Suppressor macrophage (primary cell): ENCODE data around the gene ALDH1L1.
A peak's percentile ranks its signal among the peaks of the same experiment; 100 is the strongest.

ENCODE experiments used
- DNase-seq, 4 experiments: peaks; one replicate each; pipeline ENCODE4 v3.0.0-alpha.2; 2020 to 2022

The ALDH1L1 gene

DNA sequence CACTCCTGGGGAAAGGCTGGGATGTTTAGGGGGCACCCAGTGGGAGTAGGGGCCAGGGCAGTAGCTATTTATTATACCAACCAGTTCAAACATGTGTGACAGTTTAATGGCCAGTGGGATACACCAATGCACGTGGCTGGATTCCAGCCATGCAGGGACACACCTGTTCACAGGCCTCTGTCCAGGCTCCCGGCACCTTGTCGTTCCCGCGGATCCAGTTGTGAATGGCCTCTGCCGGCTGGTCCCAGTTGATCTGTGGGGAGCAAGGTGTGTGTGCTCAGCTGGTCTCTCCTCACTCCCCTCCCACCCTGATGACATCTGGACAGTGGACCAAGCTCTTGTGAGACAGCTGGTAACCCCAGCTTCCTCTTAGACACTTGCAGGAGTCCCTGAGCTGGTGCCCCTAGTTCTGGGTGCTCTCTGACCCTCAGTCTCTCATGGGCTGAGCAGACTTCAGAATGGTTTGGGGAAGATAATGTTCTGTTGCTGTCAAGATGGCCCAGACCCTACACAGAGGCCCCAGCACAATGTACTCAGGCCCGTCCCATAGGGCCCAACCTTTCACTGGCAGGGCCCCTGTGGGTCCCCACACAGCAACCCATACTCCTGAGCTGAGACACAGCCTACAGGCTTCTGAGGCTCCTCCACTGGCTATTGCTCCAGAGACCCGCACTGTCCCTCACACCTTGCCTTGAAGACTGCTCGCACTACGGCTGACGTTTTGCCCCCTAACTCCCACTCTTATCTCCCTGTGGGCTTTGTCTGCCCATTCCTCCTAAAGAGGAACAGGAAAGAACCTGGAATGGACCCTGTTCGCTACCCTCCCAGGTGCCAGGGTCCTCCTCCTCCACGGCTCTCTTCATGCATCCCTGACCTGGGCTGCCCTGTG, 25.8 kb downstream of the ALDH1L1 start:
- no peak for DNase-seq

DNA sequence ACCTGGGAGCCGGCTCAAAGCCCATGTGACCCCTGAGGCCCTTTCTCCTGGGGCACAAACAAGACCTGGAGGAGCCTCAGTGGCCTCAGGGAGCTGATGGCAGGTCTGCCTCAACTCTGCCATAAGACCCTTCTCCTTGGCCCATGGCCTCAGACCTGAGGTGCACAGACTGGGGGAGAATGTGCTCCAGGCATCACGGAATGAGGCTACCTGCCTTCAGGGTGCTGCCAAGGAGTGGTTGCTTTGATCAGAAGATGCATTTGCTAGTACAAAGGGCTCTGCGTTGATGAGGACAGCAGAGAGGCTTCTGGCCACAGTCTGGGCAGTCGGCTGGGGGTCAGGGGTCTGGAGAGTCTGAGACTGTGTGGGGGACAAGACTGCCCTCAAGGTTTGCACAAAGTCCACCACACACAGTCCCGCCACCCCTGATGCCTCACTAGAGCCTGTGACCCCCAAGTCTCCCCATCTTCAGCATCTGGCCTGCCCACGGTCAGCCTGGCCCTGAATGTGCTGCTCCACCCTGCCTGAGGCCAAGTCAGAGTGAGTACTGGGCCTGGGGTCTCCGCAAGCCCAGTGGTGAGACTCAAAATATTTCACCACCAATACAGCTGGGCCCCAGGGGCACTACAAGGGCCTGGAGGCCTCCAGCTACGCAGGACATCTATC, 26.6 kb downstream of the ALDH1L1 start:
- no peak for DNase-seq

DNA sequence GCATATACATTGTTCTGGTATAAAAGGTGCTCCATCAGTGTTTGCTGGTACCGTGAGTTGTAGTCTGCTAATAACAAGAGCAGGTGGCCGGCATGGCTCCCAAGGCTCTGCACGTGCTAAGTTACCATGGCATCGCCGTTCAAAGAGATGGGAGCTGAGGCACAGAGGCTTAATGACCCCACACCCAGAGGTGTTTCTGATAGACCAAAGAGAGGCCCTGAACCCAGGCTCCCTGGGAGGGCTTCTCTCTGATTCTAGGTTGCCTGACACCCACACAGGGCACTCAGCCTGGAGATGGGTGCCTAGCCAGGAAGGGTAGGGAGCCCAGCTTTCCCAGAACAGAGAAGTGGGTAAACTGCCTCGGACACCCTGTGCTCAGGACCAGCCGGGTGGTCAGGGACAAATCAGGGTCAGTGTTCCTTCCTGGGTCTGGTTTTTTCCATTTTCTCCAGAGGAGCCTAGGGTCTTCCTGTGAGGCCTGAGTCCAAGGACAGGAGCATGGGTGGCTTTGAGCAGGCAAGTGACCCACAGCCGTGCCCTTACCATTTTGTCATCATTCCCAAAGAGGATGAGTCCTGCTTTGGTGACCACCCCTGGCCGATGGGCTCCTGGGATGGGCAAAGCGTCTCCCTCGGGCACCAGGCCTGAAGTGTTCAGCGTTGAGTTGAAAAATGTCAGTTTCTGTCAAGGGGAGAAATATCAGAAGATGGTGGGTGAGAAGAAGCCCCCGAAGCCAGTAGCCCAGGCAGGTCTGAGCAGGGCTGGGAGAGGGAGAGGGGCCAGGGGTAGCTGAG, 27.3 kb downstream of the ALDH1L1 start:
- DNase-seq, result no peak

DNA sequence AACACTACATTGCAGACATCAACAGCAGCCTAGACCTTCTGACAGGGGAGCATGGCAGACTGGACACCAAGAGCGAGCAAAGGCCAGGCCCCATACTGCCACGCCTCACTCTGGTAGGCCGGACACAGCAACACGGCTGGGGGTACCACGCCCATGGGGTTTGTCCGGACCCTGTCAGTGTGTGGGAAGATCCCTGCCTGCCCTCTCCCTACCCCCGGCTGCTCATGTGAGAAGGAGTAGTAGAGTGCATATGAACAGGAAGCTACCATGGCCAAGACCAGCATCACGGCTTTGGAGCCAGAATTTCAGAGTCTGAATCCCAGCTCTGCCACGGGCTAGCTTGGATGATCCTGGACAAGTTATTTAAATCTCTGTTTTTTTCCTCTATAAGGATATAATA, 27.9 kb downstream of the ALDH1L1 start:
- DNase-seq, result no peak

DNA sequence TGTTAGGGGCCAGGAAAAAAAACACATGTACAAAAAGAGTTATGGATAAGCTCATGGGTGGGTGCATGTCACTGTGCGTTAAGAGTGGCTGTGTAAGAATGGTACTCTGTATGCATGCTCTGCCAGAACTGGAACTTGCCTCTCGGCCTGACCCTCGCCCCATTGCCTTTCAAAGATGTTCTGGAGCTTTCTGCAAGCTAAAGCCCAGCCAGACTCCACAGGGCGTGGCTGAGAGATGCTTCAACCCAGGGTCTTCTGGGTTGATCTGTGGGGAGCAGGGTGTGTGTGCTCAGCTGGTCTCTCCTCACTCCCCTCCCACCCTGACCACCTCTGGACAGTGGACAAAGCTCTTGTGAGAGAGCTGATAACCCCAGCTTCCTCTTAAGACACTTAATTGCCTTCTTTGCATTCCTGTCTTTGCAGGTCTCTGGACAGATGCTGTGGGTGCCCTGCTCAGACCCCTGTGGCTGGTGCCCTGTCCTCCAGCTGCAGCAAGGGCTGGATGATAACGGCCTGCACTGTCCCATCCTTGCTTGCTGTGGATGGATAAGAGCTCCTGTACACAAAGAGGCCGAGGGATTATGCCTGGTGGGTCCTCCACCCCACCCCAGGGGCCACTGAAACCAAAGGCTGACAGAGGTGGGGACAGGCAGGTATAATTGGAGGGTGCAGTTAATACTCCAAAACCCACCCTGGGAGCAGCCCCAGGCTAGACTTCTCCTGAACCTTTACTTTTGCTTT, 28.7 kb downstream of the ALDH1L1 start:
- no peak for DNase-seq

DNA sequence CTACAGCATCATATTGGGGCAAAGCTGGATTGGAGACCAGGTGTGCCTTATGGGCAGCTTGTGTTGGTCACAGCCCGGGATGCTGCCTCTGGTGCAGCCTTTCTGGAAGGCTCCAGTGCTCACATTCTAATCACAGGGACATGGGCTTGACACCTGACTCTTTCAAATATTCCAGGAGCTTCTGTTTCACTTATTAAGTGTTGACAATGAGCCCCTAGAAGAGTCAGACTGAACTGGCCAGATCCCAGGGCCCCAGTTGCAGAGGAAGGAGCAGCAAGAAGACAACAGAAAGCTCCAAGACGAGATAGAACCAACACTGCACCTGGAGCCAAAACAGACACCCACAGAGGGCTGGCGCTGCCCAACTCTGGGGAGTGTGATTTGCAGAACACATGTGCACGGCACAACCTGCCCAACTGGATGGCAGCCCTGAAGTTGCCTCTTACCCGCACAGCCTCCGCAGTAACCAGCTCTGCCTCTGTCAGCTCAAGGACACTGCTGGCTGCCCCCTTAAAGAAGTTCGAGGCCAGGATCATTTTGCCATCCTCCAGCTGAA, 30.3 kb downstream of the ALDH1L1 start:
- DNase-seq, result no peak

DNA sequence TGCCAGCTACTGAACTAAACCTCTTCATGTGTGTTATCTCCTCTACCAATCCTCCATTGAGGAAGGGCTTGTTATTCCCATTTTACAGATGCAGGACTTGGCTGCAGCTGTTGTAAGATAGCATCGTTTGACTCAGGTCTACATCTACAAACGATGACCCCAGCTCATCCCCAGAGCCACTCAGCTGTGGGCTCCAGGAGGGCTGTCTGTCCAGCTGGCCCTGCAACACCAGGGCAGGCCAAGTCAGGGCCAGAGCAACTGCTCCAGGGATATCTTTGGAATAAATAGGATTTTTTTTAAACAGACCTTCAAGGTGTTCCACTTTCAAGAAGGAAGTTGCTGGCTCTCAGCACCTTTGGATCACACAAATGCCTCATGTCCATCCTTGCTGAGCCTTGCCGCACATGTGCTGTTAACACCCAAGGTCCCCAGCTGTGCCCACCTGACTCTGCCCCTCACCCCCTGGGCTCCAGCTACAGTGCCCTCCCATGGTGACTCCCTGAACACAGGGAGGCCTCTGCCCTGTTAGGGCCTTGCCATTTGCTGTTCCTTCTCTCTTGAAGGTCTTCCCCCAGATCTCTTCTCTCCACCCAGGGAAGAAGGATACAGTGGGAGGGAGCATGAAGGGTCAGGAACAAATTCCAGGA, 31.0 kb downstream of the ALDH1L1 start:
- no peak for DNase-seq

DNA sequence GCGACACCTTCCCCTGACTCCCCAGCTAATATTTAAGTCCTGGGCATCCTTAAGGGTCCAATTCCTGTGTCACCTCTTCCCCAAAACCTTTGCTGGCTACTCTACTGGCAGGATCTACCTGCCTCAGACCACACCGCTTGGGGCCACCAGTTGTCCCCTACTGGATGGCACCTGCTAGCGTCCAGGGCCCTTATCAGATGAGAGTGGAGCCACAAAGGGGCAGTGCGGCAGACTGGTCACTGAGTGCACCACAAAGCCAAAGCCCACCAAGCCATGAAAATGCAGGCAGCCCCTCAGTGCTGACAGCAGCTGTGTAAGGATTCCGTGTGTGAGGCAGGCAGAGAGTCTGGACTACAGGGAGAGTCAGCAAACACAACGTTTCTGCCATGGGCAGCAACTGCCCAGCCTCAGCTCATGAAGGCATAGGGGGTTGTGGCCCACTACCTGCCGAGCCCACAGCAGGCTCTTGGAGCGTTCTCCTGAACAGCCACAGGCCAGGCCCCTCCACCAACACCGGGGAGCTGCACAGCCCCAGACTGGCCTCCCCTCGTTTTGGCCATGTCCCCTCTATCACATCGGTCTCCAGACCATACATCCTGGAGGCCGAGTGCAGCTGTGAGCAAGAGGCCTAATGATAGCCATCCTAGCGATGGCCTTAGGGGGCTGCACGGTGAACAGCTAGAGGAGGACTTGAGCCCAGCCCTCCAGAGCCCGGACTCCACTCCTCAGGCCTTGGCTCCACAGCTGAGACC, 32.3 kb downstream of the ALDH1L1 start:
- DNase-seq, result no peak

DNA sequence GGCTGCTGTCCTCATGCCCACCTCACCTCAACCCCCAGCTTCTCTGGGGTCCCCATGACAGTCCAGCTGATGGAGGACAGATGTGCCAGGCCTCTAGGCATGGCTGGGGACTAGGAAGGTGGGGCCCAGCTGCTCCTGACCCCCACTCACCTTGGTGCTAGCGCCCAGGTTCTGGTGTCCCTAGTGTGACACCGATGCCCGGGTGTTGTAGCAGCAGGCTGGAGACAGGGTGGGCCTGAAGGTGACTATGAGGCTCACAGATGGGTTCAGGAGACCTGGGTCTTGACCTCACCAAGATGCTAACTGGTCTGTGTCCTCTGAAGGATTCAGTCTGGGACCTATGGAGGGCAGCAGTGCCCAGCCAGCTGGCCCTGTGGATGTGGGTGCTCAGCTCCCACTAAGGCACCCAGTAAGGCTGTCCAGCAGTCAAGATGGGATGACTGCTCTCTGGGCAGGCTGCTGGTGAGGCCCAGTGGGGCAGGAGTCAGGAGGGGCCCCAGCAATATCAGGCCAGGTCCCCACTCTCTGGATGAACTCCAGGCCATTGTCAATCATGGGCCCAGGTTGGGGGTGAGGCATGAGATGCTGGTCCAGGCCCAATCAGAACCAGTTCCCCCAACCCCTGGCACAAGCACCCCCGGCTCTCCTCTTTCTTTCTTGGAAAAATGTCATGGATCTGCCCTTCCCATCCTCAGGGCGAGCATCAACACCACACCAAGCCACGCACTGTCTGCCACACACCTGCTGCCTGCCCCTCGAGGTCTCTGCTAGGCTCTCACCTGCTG, 33.0 kb downstream of the ALDH1L1 start:
- no peak for DNase-seq

DNA sequence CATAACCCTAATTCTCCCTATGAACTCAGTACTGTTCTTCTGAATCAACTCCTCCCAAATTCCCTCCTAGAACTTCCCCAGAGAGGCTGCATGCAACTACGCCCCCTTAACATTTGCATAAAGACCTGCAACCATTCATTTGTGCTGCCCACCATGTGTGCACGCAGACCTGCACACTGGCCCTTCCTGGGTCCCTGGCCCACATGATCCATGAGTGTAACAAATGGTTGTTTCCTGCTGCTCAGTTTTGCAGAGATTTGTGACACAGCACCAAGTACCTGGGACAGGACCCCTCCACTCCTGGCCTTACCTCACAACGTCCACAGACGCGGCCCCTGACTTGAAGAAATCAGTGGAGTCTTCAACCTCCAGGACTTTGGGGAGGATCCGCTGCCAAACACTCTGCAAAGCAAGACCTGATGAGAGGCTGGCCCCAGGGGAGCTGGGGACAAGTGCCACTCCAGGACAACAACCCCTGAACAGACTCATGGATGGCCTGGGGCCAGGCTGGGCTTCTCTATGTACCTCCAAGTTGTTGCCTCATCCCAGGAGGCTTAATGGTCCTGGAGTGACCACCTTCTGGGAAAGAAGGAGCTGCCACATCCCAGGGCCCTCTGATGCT, 33.8 kb downstream of the ALDH1L1 start:
- no peak for DNase-seq

DNA sequence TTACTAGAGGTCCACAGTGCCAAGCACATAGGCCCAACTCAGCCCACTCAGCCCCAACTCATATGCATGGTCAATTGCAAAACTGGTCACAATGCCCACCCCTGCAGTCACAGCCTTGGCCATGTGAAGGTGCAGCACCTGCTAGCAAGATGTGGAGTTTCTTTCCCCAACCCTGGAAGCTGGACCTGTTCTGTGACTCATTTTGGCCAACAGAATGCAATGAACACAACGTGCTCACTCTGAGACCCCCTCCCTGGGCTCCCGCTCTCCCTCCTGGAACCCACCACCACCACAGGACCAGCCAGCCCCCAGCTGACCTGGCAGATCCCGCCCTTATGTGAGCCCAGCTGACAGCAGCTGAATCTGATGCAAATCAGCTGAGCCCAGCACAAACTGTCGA, 34.4 kb downstream of the ALDH1L1 start:
- DNase-seq, result no peak

DNA sequence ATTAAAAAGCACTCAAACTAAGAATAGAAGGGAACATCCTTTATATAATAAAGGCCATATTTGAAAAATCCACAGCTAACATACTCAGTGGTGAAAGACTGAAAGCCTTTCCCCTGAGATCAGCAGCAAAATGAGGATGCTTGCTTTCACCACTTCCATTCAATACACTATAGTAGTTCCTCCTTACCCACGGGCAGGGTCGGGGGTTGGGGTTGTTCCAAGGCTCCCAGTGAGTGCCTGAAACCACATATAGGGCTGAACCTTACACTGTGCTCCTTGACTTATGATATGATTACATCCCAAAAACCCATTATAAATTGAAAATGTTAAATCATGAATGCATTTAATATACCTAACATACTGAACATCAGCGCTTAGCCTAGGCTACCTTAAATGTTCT, 37.7 kb downstream of the ALDH1L1 start:
- peak in 2 of 4 experiments; percentile 12 to 22 for DNase-seq

DNA sequence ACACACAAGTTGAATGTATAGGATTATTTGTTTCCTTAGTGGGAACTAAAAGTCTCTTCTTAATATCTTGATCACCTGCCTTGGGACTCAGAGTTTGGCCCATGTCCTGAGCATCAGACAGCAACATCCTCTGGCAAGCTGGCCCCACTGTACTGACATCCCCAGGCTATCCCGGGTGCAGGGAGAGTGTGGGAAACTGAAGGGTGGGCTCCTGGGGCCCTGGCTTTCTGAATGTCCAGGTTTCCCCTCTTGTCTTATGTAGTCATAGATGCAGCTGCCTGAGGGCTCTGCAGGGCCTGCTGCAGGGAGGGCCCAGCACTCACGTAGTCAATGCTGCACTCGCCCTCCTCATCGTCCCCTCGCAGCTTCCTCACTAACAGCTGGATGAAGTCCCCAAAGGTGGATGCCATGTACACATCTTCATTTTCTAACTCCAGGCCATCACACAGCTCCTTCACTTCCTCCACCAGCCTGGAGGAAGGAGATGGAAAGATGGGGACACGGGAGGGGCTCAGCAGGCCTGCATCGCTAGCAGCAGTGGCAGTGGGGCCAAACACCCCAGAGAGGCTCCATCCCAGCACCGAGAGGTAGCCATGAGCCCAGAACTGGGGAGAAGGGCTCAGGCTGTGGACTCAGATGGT, 42.8 kb downstream of the ALDH1L1 start:
- DNase-seq, result no peak

DNA sequence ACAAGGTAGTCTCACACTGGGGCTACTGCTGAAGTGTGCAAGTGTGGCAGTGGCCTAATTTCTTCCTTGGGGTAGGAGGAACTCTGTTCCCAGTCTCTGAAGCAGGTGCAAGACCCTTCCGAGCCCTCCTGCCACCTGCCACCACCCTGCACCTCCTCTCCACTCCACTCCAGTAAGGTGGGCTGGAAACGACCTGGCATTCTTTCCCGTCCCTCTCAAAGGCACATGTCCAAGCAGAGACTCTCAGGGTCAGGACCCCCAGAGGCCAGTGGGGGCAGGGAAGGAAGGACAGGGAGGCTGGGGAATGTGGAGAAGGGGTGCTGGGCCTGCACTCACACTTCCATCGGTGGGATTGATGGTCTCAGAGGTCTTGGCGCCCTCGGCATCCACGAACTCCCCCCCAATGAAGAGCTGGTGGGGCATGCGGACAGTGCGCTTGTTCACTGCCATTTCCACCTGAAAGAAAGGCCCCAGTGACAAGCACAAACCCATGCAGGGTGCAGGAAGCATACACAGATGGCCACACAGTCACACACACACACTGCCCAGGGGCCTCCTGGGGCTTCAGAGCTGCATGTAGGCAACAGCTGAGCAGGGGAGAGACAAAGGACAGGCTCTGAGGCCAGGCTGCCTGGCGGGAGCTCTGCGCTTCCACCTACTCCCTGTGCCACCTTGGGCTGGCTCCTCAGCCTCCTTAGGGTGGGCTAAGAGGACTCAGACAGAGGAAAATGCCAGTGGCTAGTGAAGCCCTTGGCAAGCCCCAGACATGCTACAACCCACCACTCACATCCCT, 43.8 kb downstream of the ALDH1L1 start:
- no peak for DNase-seq

DNA sequence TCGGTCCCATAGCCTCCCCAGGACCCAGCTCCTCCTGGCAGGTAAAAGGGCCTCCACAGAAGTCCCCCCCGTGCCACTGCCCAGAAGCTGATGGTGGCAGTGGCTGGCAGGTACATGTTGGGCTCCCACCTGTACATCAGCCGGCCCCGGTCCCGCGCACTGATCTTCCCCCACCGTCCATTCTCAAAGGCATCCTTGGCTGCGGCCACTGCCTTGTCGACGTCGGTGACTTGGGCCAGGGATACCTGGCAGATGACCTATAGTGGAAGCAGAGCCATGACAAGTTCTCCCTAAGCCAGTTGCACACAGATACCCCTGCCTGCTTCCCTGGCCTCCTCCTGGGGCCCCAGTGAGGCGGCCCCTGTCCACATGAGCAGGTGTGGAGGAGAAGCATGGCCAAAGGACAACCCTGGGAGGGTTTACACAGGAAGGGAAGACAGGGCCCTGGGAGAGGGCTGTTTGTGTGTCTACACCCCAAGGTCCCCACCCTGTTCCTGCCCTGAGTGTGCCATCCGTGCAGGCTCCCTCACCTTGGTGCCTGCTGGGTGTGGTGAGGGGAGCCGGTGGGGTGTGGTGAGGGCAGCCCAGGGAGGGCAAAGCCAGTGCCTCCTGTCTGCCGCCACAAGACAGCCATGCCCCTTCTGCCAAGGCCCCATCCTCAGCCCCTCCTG, 44.8 kb downstream of the ALDH1L1 start:
- DNase-seq, result no peak

DNA sequence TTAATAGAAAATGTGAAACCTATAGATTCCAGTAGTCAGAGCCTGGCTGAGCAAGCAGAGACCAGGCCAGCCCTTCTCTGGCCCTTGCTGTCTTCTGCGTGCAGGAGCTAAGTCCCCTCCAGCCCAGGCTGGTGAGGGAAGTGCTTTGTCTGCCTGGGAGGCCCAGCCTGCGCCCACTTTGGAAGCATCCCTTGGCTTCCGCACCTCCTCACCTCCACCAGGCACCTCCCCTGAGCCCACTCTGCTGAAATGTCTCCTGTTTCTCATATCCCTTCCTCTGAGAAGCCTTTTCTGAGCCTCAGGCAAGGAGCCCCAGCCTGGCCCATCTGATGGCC, 45.3 kb downstream of the ALDH1L1 start:
- no peak for DNase-seq

DNA sequence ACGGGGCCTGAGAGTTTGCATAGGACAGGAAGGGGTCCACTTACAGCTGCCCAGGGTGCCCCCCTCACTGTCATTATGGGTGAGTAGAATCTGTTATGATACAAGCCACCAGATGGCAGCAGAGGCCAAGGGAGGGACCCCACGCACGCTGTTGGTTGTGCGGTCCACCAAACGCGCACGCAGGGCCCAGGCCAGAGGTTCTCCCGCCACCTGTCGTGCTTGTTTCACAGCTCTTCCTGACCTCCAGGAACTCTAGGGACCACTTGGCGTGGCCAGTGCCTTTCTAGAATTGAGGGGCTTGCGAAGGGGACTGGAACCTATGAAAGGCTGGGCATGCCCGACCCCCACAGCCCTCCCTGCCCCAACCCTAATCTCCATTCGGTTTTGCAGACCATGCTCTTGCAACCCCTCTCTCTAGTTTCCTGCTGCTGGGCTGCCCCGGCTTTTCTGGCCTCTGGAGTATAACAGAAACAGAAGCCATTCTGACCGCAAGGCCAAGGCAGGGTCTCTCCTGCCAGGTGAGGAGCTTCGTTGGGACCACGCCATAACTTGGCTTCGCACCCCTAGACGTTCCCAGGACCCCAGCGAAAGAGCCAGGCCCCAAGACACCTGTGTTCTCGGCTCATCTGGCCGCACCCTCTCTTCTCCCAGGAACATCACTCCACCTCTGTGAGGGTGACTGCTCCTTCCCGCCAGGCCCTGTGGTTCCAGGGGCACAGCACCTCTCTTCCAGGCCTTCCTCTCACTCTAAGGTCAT, 46.0 kb downstream of the ALDH1L1 start:
- DNase-seq, result peak; percentile 59 to 79 (median 68)
